Effector memory CD8-positive, alpha-beta T cell (primary cell): ENCODE measurements around the gene HEXB.
A peak's percentile ranks its signal among the peaks of the same experiment; 100 is the strongest.
"Not testable (repeated sequence)": the region's sequence is repeated elsewhere in the genome, so short reads cannot be mapped to it uniquely, and the experiment has no call there.

ENCODE experiments used
- ATAC-seq: fragments of 150-1000 bp; cut with Tn5 transposase; replicated peaks from 2 replicates; pipeline ENCODE4 v1.10.0; 2021; ENCODE audit warnings: mild to moderate bottlenecking, moderate library complexity
- DNase-seq, 3 experiments: peaks; one replicate each; pipeline ENCODE4 v3.0.0; 2021
- H3K27ac Mint-ChIP-seq, 2 donors: one replicate each; pipeline ENCODE4 v1.8.0; 2022; ENCODE audit warnings: mild to moderate bottlenecking in 2 of 2, mixed read lengths in 2 of 2, moderate library complexity in 2 of 2
- H3K27me3 Mint-ChIP-seq, 2 donors: one replicate each; pipeline ENCODE4 v1.8.0; 2022; ENCODE audit warnings: mixed read lengths in 2 of 2
- H3K36me3 Mint-ChIP-seq: one replicate; pipeline ENCODE4 v1.8.0; 2022; ENCODE audit warnings: mild to moderate bottlenecking, moderate library complexity, mixed read lengths; ENCODE audit not compliant: insufficient read depth
- H3K4me1 Mint-ChIP-seq, 2 donors: one replicate each; pipeline ENCODE4 v1.8.0; 2022; ENCODE audit warnings: low read depth in 2 of 2, mixed read lengths in 2 of 2
- H3K4me3 Mint-ChIP-seq, 2 donors: one replicate each; pipeline ENCODE4 v1.8.0; 2022; ENCODE audit warnings: mild to moderate bottlenecking in 2 of 2, mixed read lengths in 2 of 2, moderate library complexity in 2 of 2
- H3K9me3 Mint-ChIP-seq, 2 donors: one replicate each; pipeline ENCODE4 v1.8.0; 2022; ENCODE audit warnings: mixed read lengths in 2 of 2

HEXB gene

DNA sequence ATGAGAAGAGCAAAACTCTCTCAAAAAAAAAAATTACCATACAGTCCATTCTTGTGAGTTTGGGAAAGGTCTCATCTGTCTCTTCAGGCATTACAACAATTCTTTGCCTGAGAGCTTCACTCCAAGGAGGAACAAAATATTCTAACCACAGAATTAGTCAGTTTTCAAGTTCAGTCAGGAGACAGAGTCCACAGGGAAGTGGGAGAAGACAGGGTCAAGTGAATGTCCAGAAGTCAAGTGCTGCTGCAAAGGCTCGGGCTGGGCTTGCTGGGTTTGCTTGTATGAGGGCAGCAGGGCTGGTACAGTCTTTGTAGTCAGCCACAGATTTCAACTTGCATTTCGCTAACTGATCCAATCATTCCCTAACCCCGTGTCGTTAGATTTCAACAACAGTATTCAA, 17.6 kb upstream of the HEXB start:
- DNase-seq (no peak), ATAC-seq (no peak)
- H3K27ac Mint-ChIP-seq: no peak overlapping the region
- peaks cover 16 to 41% of the 10 kb centered on the region in 2 donors for H3K27me3 Mint-ChIP-seq
- no peak overlapping the region for H3K4me3 Mint-ChIP-seq
- H3K9me3 Mint-ChIP-seq: no peaks in the 10 kb centered on the region
- no peaks in the 10 kb centered on the region for H3K4me1 Mint-ChIP-seq
- H3K36me3 Mint-ChIP-seq: no peaks in the 10 kb centered on the region

DNA sequence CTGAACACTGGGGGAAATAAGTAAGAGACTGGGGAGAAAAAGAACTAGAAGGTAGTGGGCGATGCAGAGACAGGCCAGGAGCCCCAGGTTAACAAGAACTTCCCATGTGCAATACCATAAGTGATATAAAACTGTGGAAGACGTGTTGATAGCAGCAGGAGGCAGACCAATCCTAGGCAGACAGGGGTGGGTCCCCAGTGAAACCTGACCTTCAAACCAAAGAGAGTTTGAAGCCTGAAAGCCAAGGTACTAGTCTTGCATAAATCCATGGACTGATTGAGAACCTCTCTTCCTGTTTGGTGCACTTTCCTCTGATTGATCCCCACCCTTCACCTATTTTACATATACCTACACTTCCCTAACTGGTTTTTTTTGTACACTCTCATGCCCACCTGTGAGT, 15.2 kb upstream of the HEXB start:
- ATAC-seq (no peak), DNase-seq (no peak)
- no peaks in the 10 kb centered on the region for H3K36me3 Mint-ChIP-seq
- H3K4me3 Mint-ChIP-seq: no peak overlapping the region
- no peaks in the 10 kb centered on the region for H3K9me3 Mint-ChIP-seq
- no peak overlapping the region for H3K27ac Mint-ChIP-seq
- H3K4me1 Mint-ChIP-seq: peaks cover 2 to 5% of the 10 kb centered on the region in 2 donors
- H3K27me3 Mint-ChIP-seq: peaks cover 26 to 45% of the 10 kb centered on the region in 2 donors

DNA sequence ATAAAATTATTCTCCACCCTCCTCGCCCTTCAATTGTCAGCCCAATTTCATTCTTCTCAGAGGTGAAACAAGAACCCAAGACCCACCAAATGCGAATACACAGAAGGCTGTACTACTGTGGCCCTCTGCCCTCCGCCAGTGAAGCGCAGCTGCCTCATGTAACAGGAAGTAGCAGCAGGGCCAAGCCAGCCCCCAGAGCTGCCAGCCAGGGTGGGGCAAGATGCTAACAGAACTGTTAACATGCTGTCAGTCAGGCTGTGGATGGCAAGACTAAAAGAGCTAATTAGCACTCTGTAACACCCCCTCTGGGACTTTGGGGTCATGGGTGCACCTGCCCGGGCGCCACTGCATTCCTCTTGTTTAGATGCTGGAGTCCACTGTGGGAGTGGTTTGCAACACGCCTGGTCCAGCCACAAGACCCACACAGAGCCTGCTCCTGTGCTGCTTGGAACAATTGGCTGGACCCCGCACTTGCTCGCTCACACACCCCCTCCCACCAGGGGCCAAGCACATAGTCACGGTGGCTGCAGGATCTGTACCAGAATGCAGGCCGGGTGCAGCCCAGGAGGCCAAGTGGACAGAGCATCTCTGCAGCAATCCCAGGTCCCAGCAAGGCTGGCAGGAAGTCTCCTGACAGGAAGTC, 14.5 kb upstream of the HEXB start:
- no peaks in the 10 kb centered on the region for H3K36me3 Mint-ChIP-seq
- H3K4me3 Mint-ChIP-seq: no peak overlapping the region
- H3K27ac Mint-ChIP-seq: no peak overlapping the region
- peaks cover 26 to 38% of the 10 kb centered on the region in 2 donors for H3K27me3 Mint-ChIP-seq
- H3K9me3 Mint-ChIP-seq: no peaks in the 10 kb centered on the region
- no peak for DNase-seq
- no peak for ATAC-seq
- peaks cover 2 to 5% of the 10 kb centered on the region in 2 donors for H3K4me1 Mint-ChIP-seq

DNA sequence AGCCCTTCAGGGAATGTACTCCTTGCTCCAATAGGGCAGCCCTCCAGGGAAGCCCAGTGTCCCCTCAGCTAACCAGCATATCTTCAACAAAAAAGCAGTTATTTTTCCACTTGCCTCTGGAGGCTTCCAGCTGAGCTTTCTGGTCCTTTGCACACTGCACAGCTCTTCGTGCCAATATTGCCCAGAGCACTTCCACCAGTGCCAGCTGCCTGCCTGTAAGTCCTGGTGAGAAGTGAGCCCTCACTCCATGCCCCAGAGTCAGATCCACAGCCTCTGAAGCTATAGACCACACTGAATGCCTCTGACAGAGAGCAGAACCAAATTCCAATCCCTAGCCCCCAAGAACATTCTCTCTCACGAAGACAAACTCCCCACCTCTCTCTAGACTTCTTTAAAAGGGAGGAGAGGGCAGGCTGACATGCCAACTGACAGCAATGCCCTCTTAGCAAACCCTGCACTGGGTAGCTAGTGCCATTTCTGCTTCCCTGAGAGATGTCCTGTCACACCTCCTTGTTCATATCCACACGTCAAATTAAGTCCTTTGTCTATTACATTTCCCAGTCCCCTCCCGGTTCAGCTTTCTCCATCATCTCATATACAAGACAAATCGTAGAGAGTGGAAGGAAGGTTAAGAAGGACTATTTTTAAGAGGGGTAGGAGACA, 12.7 kb upstream of the HEXB start:
- Mint-ChIP-seq H3K36me3 (peaks cover 3% of the 10 kb centered on the region), H3K9me3 (no peaks in the 10 kb centered on the region), H3K4me3 (no peak overlapping the region), H3K27ac (peak overlapping the region in 1 of 2 donors; percentile 55), H3K4me1 (peaks cover 2 to 5% of the 10 kb centered on the region in 2 donors), H3K27me3 (peaks cover 26 to 37% of the 10 kb centered on the region in 2 donors)
- ATAC-seq: no peak
- no peak for DNase-seq

DNA sequence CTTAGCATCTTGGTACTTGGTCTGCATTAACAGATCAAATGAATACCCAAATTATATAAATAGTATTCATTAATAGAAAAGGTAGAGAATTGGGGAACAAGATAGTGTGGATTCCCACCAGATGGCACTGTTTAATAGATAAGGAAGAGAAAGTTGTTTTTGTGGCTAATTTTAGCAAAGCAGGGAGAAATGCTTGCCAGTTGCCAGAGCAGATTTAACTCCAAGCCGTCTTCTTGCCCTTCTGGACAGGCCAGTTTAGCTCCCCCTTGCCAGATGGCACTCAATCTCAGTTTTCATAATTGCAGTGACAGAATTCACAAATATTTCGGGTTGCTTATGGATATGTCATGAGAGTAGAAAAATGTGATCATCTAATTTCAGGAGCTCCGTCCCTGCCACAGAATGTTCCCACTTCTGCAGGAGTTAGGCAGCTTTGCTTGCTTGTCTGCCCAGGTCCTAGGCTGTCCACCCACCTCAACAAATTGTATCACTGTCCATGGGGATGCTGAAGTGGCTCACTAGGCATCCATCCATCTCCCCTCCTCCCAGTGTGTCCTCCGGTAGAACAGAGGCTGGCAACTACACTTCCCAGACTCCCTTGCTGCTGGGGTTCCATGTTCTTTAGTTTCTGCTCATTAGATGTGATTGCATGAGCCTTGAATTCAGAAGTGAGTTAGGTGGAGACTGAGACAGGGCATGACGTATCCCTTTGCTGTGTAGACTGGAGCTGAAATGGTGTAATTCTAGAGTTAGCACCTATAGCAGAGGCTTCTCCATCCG, 11.8 kb upstream of the HEXB start:
- Mint-ChIP-seq H3K27ac (no peak overlapping the region), H3K27me3 (peaks cover 26 to 37% of the 10 kb centered on the region in 2 donors), H3K4me3 (no peak overlapping the region), H3K36me3 (peaks cover 3% of the 10 kb centered on the region), H3K4me1 (peaks cover 2 to 5% of the 10 kb centered on the region in 2 donors), H3K9me3 (no peaks in the 10 kb centered on the region)
- no peak for ATAC-seq
- no peak for DNase-seq

DNA sequence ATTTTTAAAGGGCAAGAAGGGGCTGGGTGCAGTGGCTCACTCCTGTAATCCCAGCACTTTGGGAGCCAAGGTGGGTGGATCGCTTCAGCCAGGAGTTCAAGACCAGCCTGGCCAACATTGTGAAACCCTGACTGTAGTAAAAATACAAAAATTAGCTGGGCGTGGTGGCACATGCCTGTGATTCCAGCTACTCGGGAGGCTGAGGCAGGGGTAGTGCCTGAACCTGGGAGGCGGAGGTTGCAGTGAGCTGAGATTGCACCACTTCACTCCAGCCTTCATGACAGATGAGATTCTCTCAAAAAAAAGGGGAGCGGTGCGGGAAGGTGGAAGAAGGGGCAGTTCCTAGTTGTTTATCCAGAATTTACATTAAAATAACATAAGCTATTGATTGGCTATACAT, 8.6 kb upstream of the HEXB start:
- peaks cover 35 to 48% of the 10 kb centered on the region in 2 donors for H3K27me3 Mint-ChIP-seq
- H3K9me3 Mint-ChIP-seq, H3K36me3 Mint-ChIP-seq, H3K4me1 Mint-ChIP-seq, H3K27ac Mint-ChIP-seq, DNase-seq, H3K4me3 Mint-ChIP-seq, ATAC-seq: not testable (repeated sequence)

DNA sequence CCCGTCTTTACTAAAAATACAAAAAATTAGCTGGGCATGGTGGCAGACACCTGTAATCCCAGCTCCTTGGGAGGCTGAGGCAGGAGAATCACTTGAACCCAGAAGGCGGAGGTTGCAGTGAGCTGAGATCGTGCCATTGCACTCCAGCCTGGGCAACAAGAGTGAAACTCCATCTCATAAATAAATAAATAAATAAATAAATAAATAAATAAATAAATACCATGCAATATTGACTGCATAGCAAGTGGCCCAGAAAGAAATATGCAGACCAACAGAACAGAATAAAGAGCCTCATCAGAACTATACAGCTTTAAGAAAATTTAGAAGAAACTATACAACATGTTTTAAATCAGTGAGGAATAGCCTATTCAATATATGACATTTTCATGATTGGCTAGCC, 6.9 kb upstream of the HEXB start:
- H3K9me3 Mint-ChIP-seq, DNase-seq, H3K36me3 Mint-ChIP-seq, ATAC-seq, H3K27ac Mint-ChIP-seq, H3K4me3 Mint-ChIP-seq, H3K4me1 Mint-ChIP-seq: not testable (repeated sequence)
- H3K27me3 Mint-ChIP-seq: peaks cover 21 to 32% of the 10 kb centered on the region in 2 donors

DNA sequence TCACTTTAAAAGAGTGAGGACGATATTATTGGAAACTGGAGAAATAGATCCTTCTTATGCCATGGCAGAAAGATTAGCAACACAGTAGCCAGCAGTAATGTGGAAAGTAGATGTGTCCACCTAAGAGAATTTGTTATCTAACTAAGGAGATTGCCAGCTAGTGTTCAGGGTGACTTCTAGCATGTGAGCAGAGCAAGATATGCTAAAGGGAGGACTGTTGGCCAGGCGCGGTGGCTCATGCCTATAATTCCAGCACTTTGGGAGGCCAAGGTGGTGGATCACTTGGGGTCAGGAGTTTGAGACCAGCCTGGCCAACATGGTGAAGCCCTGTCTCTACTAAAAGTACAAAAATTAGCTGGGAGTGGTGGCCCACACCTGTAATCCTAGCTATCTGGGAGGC, 5.7 kb upstream of the HEXB start:
- peaks cover 9 to 23% of the 10 kb centered on the region in 2 donors for H3K27me3 Mint-ChIP-seq
- H3K9me3 Mint-ChIP-seq, ATAC-seq, H3K27ac Mint-ChIP-seq, H3K4me3 Mint-ChIP-seq, H3K4me1 Mint-ChIP-seq, H3K36me3 Mint-ChIP-seq, DNase-seq: not testable (repeated sequence)

DNA sequence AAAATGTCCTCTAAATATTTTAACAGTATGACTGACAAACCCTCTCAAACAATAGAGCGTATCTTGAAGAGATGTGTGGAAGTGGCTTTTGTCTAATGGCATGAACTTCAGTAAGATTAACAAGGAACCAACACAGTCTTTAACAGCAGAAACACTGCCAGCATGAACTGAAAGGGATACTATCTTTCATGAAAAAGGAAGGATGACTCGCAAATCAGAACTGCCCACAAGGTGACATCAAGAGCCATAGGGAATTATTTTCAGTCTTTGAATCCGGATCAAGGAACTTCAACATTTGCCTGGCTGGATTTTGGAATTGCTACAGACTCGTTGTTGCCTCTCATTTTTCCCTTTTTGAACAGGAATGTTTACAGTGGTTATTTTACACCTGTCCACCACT, 5.1 kb upstream of the HEXB start:
- Mint-ChIP-seq H3K36me3 (peaks cover 3% of the 10 kb centered on the region), H3K4me1 (no peaks in the 10 kb centered on the region), H3K27me3 (peaks cover 9 to 22% of the 10 kb centered on the region in 2 donors), H3K4me3 (no peak overlapping the region), H3K9me3 (no peaks in the 10 kb centered on the region), H3K27ac (no peak overlapping the region)
- DNase-seq: no peak
- ATAC-seq: no peak

DNA sequence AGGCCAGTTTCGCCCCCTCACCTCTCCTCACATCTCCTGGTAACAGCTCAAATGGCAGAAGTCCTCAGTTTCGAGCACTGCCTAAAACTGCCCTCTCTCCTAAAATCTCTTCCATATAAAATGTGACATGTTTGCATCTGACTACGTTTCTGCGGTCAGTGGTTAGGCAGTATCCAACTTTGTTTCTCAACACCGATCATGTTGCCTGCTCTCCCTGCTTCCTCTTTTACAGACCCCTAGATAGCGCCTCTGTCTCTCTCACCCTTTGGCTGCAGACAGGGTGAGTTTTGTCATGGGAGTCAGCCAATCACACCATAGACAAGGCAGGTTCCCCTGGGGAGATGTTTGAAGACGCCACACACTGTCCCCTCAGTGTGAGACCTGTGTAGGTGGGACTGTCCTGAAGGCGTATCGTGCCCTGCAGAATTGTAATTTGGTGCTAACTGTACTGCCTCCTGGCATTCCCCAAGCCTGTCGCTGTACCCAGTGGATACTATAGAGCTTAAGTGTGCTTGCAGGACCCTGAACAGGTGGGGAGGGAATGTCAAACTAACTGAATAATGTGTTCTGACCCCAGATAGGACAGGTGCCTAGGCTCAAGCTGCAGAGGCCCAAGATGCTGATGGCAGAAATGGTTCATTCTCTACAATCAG, 1.1 kb downstream of the HEXB start:
- Mint-ChIP-seq H3K4me3 (peak overlapping the region; percentile 68 to 77), H3K27me3 (no peaks in the 10 kb centered on the region), H3K36me3 (peaks cover 13% of the 10 kb centered on the region), H3K9me3 (no peaks in the 10 kb centered on the region), H3K4me1 (peaks cover 13 to 22% of the 10 kb centered on the region in 2 donors), H3K27ac (peak overlapping the region; percentile 66 to 77)
- DNase-seq: no peak
- ATAC-seq: no peak

DNA sequence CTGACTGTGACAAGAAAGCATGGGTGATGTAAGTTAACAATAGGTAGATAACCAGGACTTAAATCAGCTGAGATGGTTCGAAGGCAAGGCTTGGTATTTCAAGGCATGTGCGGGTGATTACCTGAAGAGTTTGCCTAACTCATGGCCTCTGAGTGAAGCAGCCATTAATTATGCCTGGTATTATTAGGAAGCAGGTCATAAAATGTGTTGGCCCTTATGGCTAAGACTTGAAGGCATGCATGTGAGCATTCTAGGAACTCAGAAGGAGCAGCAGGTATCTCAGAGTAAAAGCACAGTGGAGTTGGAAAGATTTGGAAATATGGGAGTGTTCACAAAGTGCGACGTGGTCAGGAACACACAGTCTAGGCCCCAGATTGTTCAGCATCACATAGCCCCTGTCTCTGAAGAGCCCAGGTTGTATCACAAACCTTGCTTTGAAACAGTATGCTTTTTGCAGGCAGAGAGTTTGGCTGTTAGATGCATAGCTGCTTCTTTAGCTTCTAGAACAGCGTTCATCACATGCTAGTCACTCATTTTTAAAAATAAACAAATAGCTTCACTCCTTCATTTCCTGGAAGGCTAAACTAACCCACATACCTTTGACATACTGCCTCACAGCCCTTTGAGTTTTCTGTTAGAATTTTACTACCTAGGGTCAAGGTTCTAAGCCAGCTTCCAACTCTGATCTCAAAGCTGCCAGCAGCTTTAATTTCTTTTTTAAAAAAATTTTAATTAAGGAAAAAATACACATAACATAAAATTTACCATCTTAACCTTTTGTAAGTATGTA, 2.1 kb downstream of the HEXB start:
- Mint-ChIP-seq H3K4me1 (peaks cover 13 to 22% of the 10 kb centered on the region in 2 donors), H3K4me3 (peak overlapping the region; percentile 68 to 77), H3K27me3 (no peaks in the 10 kb centered on the region), H3K36me3 (peaks cover 14% of the 10 kb centered on the region), H3K9me3 (no peaks in the 10 kb centered on the region), H3K27ac (peak overlapping the region in 1 of 2 donors; percentile 77)
- ATAC-seq (no peak), DNase-seq (no peak)

DNA sequence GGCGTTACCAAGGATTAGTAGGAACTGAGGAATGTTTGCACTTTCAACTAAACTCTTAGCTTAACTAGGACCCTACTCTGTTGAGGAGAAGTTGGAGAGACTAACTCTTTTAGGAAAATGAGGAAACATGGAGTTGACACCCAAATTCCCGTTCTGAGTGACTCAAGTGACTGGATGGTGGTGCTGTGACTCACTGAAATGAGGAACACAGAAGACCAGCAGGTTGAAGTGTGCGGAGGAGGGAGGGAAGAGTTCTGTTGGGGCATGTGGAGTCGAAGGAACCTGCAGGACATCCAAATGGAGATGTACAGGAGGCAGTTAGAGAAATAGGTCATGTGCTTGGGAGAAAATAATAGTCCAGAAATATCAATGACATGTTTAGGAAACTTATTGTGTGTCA, 8.2 kb downstream of the HEXB start:
- Mint-ChIP-seq H3K9me3 (no peaks in the 10 kb centered on the region), H3K4me3 (no peak overlapping the region), H3K27ac (no peak overlapping the region), H3K4me1 (peaks cover 0 to 5% of the 10 kb centered on the region in 2 donors), H3K27me3 (no peaks in the 10 kb centered on the region), H3K36me3 (peaks cover 36% of the 10 kb centered on the region)
- ATAC-seq: no peak
- no peak for DNase-seq

DNA sequence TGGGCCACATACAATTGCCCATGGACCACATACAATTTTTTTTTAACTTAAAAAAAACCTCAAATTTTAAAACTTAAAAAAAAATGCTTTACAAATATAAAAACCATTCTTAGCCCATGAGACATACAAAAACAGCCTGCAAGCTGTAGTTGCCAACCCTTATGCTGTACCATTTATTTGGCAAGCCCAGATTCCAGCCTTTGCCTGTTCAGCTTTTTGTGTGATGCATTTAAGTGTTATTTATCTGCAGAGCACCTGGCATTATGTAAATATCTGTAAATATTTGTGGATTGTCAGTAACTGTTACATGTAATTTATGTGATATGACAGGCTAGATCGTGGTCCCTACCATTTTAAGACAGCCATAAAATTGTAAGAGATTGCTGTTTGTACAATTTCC, 32.6 kb downstream of the HEXB start:
- Mint-ChIP-seq H3K9me3 (no peaks in the 10 kb centered on the region), H3K4me1 (peaks cover 0 to 4% of the 10 kb centered on the region in 2 donors), H3K27me3 (no peaks in the 10 kb centered on the region), H3K27ac (peak overlapping the region in 1 of 2 donors; percentile 52), H3K4me3 (no peak overlapping the region), H3K36me3 (peaks cover 46% of the 10 kb centered on the region)
- DNase-seq (no peak), ATAC-seq (no peak)
